ENCODE data around the gene APOH. TPM values are rescaled to one million over a fixed set of nuclear protein-coding genes. Genes with fewer than 3 reads are reported as not detected.
A peak's percentile ranks its signal among the peaks of the same experiment; 100 is the strongest.
"Not testable (repeated sequence)": the region's sequence is repeated elsewhere in the genome, so short reads cannot be mapped to it uniquely, and the experiment has no call there.

Gene APOH
- total RNA-seq, 2 experiments from 2014 or later, result not detected

GRCh38 chr17:66260688-66261087 is 31.5 kb upstream of the APOH start:
- CTCF ChIA-PET, result interaction anchor here (0.6 to 1.2 kb wide), 2 partner anchors 147 to 161 kb away, joined by 3 to 5 read pairs; no protein-coding TSS in a partner anchor

DNA sequence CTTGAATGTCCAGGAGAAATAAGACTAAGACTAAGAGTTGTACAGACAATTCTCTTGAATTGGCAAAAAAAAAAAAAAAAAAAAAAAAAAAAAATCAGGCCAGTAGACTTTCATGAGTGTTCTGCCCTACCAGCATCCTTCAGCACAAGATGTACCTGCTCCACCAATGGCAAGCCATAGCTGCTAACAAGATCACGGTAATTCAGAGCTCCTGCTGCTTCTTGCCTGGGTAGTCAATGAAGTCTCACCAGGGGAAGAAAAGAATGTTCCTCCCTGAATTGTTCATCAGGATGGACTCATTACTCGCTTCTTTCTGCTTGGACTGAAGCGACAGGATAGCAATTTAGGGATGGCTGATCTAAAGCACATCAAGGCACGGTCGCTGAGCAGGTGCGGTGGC is 31.1 kb upstream of the APOH start:
- Mint-ChIP-seq H3K9me3 (peaks cover 9% of the 10 kb centered on the region), H3K36me3 (ENCODE audit: low read depth) (no peaks in the 10 kb centered on the region), H3K4me1 (ENCODE audit: low read depth) (peaks cover 30% of the 10 kb centered on the region), H3K4me3 (no peak overlapping the region), H3K27me3 (ENCODE audit: low read depth) (no peaks in the 10 kb centered on the region), H3K27ac (no peak overlapping the region)
- CTCF ChIA-PET, result interaction anchor here (1.2 kb wide), 1 partner anchor 162 kb away, joined by 5 read pairs; no protein-coding TSS in a partner anchor
- intact Hi-C loops (cut with micrococcal nuclease), result no loop called here
- no peak for DNase-seq

More at GRCh38 chr17:66260688-66261087, 31.5 kb upstream of the APOH start:
- Mint-ChIP-seq H3K4me1 (ENCODE audit: low read depth) (peaks cover 26% of the 10 kb centered on the region), H3K4me3 (no peak overlapping the region), H3K27me3 (ENCODE audit: low read depth) (no peaks in the 10 kb centered on the region), H3K9me3 (peaks cover 9% of the 10 kb centered on the region), H3K27ac (no peak overlapping the region), H3K36me3 (ENCODE audit: low read depth) (no peaks in the 10 kb centered on the region)
- no peak for DNase-seq
- intact Hi-C loops (cut with micrococcal nuclease), result no loop called here

- CTCF ChIA-PET, result interaction anchor here (0.6 to 2.5 kb wide), 13 partner anchors 10 to 313 kb away, joined by 3 to 11 read pairs (median 4); no protein-coding TSS in a partner anchor
- no peaks in the 10 kb centered on the region for H3K27me3 Mint-ChIP-seq (ENCODE audit: low read depth)
- H3K4me1 Mint-ChIP-seq (ENCODE audit: low read depth), result peaks cover 26% of the 10 kb centered on the region
- no peaks in the 10 kb centered on the region for H3K9me3 Mint-ChIP-seq
- peak overlapping the region; percentile 46 for H3K4me3 Mint-ChIP-seq
- H3K36me3 Mint-ChIP-seq (ENCODE audit: low read depth), result no peaks in the 10 kb centered on the region
- DNase-seq, result peak; percentile 45
- H3K27ac Mint-ChIP-seq, result peak overlapping the region; percentile 67
- intact Hi-C loops (cut with micrococcal nuclease), result loop anchor here (1.0 to 2.0 kb wide), 13 partner anchors 51 to 651 kb away; no protein-coding TSS in a partner anchor
Observed at GRCh38 chr17:66255527-66255971, 26.3 kb upstream of the APOH start.

GRCh38 chr17:66255112-66255511 is 25.9 kb upstream of the APOH start:
- Mint-ChIP-seq H3K4me3 (peak overlapping the region; percentile 46), H3K9me3 (no peaks in the 10 kb centered on the region), H3K4me1 (ENCODE audit: low read depth) (peaks cover 22% of the 10 kb centered on the region), H3K27ac (peak overlapping the region; percentile 67), H3K27me3 (ENCODE audit: low read depth) (no peaks in the 10 kb centered on the region), H3K36me3 (ENCODE audit: low read depth) (no peaks in the 10 kb centered on the region)
- intact Hi-C loops (cut with micrococcal nuclease), result loop anchor here (1.0 to 2.0 kb wide), 13 partner anchors 51 to 651 kb away; no protein-coding TSS in a partner anchor
- peak; percentile 56 for DNase-seq
- CTCF ChIA-PET, result interaction anchor here (0.7 to 2.5 kb wide), 11 partner anchors 10 to 313 kb away, joined by 3 to 11 read pairs (median 4); no protein-coding TSS in a partner anchor

GRCh38 chr17:66253458-66253857 is 24.2 kb upstream of the APOH start:
- CTCF ChIA-PET; DNase-seq; intact Hi-C loops (cut with micrococcal nuclease); H3K4me3 Mint-ChIP-seq; H3K27me3 Mint-ChIP-seq (ENCODE audit: low read depth); H3K27ac Mint-ChIP-seq; H3K9me3 Mint-ChIP-seq; H3K36me3 Mint-ChIP-seq (ENCODE audit: low read depth): not testable (repeated sequence)
- H3K4me1 Mint-ChIP-seq (ENCODE audit: low read depth), result peaks cover 20% of the 10 kb centered on the region

GRCh38 chr17:66250686-66251085 is 21.5 kb upstream of the APOH start:
- no peak for DNase-seq
- Mint-ChIP-seq H3K27ac (no peak overlapping the region), H3K27me3 (ENCODE audit: low read depth) (no peaks in the 10 kb centered on the region), H3K9me3 (no peaks in the 10 kb centered on the region), H3K36me3 (ENCODE audit: low read depth) (no peaks in the 10 kb centered on the region), H3K4me3 (no peak overlapping the region), H3K4me1 (ENCODE audit: low read depth) (peaks cover 24% of the 10 kb centered on the region)
- intact Hi-C loops (cut with micrococcal nuclease), result no loop called here
- CTCF ChIA-PET, result interaction anchor here (1.0 kb wide), 1 partner anchor 172 kb away, joined by 3 read pairs; no protein-coding TSS in a partner anchor

DNA sequence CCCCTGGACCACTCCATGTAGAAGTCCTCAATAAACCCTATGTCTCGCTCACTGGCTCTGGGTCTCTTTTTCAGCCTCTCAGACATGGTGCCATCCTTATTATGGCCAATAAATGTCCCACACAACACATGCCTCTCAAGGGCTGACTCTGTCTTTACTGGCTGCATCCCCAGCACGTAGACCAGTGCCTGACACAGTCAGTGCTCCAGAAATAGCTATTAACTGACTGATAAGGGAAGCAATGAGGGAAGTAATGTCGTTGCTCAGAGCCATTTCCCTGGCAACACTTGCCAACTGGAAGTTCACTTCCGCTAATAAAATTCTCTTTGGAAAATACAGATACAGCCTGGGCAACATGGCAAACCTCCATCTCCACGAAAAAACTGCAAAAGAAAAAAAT is 19.1 kb upstream of the APOH start:
- Mint-ChIP-seq H3K36me3 (ENCODE audit: low read depth) (no peaks in the 10 kb centered on the region), H3K9me3 (no peaks in the 10 kb centered on the region), H3K27me3 (ENCODE audit: low read depth) (no peaks in the 10 kb centered on the region), H3K4me1 (ENCODE audit: low read depth) (peaks cover 22% of the 10 kb centered on the region), H3K4me3 (no peak overlapping the region), H3K27ac (no peak overlapping the region)
- intact Hi-C loops (cut with micrococcal nuclease), result no loop called here
- no peak for DNase-seq
- CTCF ChIA-PET, result no interaction called here

GRCh38 chr17:66241839-66242238 is 12.6 kb upstream of the APOH start:
- Mint-ChIP-seq H3K27me3 (ENCODE audit: low read depth) (no peaks in the 10 kb centered on the region), H3K4me1 (ENCODE audit: low read depth) (peaks cover 21% of the 10 kb centered on the region), H3K4me3 (no peak overlapping the region), H3K27ac (no peak overlapping the region), H3K9me3 (no peaks in the 10 kb centered on the region), H3K36me3 (ENCODE audit: low read depth) (no peaks in the 10 kb centered on the region)
- CTCF ChIA-PET, result no interaction called here
- intact Hi-C loops (cut with micrococcal nuclease), result no loop called here
- DNase-seq, result no peak

- DNase-seq, result no peak
- intact Hi-C loops (cut with micrococcal nuclease), result no loop called here
- no peak overlapping the region for H3K27ac Mint-ChIP-seq
- CTCF ChIA-PET, result interaction anchor here (2.2 kb wide), 1 partner anchor 40 kb away, joined by 6 read pairs; no protein-coding TSS in a partner anchor
- H3K4me1 Mint-ChIP-seq (ENCODE audit: low read depth), result peaks cover 15% of the 10 kb centered on the region
- H3K9me3 Mint-ChIP-seq, result no peaks in the 10 kb centered on the region
- H3K36me3 Mint-ChIP-seq (ENCODE audit: low read depth), result no peaks in the 10 kb centered on the region
- no peaks in the 10 kb centered on the region for H3K27me3 Mint-ChIP-seq (ENCODE audit: low read depth)
- no peak overlapping the region for H3K4me3 Mint-ChIP-seq
Observed at GRCh38 chr17:66240630-66241029, 11.4 kb upstream of the APOH start.

DNA sequence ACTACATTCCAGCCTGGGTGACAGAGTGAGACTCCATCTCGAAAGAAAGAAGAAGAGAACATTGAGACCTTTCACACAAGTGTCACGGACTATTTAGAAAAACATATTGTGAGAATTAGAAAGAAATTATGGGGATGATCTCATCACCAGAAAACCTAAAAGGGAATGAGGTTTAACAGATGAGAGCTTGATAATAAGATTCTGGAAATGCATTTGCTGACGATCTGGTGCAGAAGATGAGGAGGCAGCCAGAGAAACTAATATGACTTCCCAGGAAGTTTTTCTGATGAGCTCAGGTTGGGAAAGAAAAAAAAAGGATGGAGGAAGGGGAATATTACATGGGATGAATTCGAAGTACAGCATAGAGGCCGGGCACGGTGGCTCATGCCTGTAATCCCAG is 10.8 kb upstream of the APOH start:
- intact Hi-C loops (cut with micrococcal nuclease), result no loop called here
- CTCF ChIA-PET, result interaction anchor here (0.7 to 2.2 kb wide), 3 partner anchors 16 to 40 kb away, joined by 3 to 6 read pairs (median 4); no protein-coding TSS in a partner anchor
- H3K27me3 Mint-ChIP-seq (ENCODE audit: low read depth), result no peaks in the 10 kb centered on the region
- no peaks in the 10 kb centered on the region for H3K36me3 Mint-ChIP-seq (ENCODE audit: low read depth)
- H3K4me3 Mint-ChIP-seq, result no peak overlapping the region
- H3K9me3 Mint-ChIP-seq, result no peaks in the 10 kb centered on the region
- DNase-seq, result no peak
- no peak overlapping the region for H3K27ac Mint-ChIP-seq
- H3K4me1 Mint-ChIP-seq (ENCODE audit: low read depth), result peaks cover 12% of the 10 kb centered on the region

- Mint-ChIP-seq H3K9me3 (no peaks in the 10 kb centered on the region), H3K27ac (no peak overlapping the region), H3K4me1 (ENCODE audit: low read depth) (peaks cover 12% of the 10 kb centered on the region), H3K27me3 (ENCODE audit: low read depth) (no peaks in the 10 kb centered on the region), H3K36me3 (ENCODE audit: low read depth) (no peaks in the 10 kb centered on the region), H3K4me3 (no peak overlapping the region)
- intact Hi-C loops (cut with micrococcal nuclease), result no loop called here
- DNase-seq, result no peak
- CTCF ChIA-PET, result no interaction called here
Observed at GRCh38 chr17:66235377-66235994, 6.3 kb upstream of the APOH start.

DNA sequence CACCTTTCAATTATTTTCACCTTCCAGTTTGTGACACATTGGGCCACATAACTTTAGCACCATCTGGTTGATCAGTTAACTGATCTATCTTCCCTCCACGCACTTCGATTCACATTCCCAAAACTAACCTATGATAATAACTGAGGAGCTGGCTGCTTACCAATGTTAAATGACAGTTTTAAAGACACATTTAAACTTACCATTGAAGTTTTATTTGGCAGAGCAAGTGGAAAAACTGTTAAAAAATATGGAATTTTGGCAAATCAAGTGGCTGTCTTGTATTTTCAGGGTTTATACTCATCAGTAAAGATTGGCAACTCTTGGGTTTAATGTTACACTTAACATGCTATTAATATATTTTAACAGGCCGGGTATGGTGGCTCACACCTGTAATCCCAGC is 5.4 kb upstream of the APOH start:
- intact Hi-C loops (cut with micrococcal nuclease), result no loop called here
- no peak overlapping the region for H3K27ac Mint-ChIP-seq
- CTCF ChIA-PET, result no interaction called here
- no peaks in the 10 kb centered on the region for H3K27me3 Mint-ChIP-seq (ENCODE audit: low read depth)
- no peaks in the 10 kb centered on the region for H3K9me3 Mint-ChIP-seq
- H3K4me3 Mint-ChIP-seq, result no peak overlapping the region
- no peaks in the 10 kb centered on the region for H3K36me3 Mint-ChIP-seq (ENCODE audit: low read depth)
- DNase-seq, result no peak
- peaks cover 8% of the 10 kb centered on the region for H3K4me1 Mint-ChIP-seq (ENCODE audit: low read depth)

Data from activated naive CD4-positive, alpha-beta T cell treated with anti-CD3 and anti-CD28 coated beads for 36 hours (primary cell).